ENCODE results near the gene SIGLEC11.
"Not testable (repeated sequence)": the region's sequence is repeated elsewhere in the genome, so short reads cannot be mapped to it uniquely, and the experiment has no call there.

SIGLEC11 gene

GRCh38 chr19:49950956-49951526, 9.9 kb downstream of the SIGLEC11 start:
- DNase-seq = no peak

DNA sequence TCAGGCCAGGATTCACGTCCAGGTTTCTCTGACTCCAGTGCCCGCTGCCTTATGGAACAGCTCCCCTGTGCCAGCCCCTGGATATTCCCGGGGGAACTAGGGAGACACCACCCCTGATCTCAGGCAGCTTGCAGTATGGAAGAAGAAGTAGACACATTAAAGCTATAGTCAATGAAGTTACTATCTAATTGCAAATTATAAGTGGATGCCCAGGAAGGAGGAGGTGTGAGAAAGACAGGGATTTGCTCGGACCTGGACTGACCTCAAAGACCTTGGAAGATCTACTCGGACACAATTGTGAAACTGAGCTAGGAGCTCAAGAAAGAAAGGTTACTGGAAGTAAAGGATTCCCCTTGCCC, 10.4 kb downstream of the SIGLEC11 start:
- DNase-seq = no peak

- DNase-seq = no peak
Measured at GRCh38 chr19:49949742-49950589, 11.0 kb downstream of the SIGLEC11 start.

DNA sequence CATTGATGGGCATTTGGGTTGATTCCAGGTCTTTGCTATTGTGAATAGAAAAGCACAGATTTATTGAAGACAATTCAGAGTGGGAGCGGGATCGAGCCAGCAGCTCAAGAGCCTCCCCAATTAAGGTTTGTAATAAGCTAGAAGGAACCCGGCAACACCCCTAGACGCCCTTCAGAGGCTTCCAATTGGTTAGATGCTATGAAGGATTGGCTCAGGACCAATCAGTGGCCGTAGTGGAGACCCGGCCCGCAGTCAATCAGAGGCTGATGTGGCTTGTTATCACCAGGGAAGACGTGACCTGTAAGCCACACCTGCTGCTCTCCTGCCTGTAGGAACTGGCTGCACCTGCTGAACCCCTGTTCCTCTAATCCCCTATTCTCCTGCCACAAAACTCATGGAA, 14.6 kb downstream of the SIGLEC11 start:
- DNase-seq = no peak

GRCh38 chr19:49944567-49944966, 16.4 kb downstream of the SIGLEC11 start:
- DNase-seq = not testable (repeated sequence)

DNA sequence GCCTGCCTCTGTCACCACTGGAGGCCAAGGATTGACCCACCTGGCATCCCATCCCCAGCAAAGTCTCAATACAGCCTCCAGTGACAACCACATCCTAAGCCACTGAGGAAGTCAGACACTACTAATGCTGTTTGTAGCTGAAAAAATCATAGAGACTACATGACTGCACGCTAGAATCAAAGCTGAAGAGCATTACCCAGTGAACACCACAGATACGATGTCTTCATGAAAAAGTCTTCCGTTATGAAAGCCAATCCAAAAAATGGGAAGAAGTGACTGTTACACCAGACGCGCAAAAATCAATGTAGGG, 20.5 kb downstream of the SIGLEC11 start:
- DNase-seq = no peak

DNA sequence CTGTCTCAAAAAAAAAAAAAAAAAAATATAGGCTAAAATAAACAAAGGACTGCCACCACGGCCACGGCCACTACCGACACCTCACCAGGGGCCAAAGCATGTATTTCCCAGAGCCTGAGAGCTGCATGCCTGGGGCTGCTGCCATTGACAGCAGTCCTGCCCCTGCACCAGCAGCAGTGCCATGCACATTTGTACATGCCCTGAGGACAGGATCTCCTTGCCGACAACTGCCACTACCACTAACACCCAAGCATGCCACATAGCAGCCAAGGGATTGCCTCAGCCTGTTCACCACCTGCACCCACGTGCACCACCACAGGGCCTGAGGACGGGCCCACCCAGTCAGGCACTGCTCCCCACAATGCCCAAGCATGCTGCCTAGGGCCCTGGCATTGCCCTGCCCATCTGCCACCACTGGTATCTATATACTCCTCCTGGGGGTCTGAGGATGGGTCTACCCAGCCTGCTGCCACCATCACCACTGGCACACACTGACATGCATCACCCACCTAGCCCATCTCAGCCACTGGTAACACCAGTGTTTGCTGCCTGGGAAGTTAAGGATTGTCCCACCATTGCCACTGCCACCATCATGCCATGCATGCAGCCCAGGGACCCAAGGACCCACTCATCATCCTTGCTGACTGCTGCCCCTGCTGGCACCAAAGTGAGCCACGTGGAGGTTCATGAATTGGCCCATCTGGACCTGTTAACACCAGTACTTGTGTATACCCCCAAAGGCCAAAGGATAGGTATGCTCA, 21.1 kb downstream of the SIGLEC11 start:
- DNase-seq = no peak

- no peak for DNase-seq
Measured at GRCh38 chr19:49938662-49939061, 22.3 kb downstream of the SIGLEC11 start.

- peak; percentile 75 for DNase-seq
Measured at GRCh38 chr19:49937750-49938381, 23.1 kb downstream of the SIGLEC11 start.

GRCh38 chr19:49936549-49936948, 24.4 kb downstream of the SIGLEC11 start:
- no peak for DNase-seq

DNA sequence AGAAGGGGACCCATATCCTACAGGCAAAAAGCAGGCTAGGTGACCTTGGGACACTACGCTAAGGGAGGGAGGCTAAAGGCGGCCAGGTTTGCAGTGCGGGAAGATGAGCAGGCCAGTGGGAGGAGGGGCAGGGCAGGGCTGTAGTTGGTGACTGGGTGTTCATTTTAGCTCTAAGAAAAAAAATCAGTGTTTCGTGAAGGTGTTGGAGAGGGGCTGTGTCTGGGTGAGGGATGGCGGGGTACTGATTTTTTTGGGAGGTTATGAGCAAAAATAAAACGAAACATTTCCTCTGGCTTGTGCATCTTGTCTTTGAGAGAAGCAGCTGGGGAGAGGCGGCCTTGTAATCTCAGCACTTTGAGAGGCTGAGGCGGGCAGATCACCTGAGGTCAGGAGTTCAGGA, 27.3 kb downstream of the SIGLEC11 start:
- DNase-seq = no peak

DNA sequence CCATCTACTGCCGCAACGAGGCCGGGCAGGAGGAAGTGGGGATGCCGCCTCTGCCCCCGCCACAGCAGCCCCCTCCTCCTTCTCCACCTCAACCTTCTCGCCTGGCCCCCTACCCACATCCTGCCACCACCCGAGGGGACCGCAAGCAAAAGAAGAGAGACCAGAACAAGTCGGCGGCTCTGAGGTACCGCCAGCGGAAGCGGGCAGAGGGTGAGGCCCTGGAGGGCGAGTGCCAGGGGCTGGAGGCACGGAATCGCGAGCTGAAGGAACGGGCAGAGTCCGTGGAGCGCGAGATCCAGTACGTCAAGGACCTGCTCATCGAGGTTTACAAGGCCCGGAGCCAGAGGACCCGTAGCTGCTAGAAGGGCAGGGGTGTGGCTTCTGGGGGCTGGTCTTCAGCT, 28.2 kb downstream of the SIGLEC11 start:
- DNase-seq = peak; percentile 13

DNA sequence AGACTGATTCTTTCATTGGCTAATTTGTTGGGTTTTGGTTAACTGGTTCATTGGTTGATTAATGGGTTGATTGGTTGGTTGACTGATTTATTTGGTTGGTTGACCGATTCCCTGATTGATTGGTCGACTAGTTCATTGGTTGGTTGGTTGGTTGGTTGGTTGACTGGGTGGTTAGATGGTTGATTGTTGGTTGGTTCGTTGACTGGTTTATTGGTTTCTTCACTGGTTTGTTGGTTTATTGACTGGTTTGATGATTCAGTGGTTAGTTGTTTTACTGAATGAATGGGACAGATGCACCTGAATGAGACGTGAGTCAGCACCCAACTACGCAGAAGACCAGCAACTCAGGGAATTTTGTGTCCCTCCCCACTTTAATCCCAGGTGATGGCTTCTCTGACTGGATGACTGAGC, 28.9 kb downstream of the SIGLEC11 start:
- no peak for DNase-seq

- no peak for DNase-seq
Measured at GRCh38 chr19:49931293-49932040, 29.5 kb downstream of the SIGLEC11 start.

DNA sequence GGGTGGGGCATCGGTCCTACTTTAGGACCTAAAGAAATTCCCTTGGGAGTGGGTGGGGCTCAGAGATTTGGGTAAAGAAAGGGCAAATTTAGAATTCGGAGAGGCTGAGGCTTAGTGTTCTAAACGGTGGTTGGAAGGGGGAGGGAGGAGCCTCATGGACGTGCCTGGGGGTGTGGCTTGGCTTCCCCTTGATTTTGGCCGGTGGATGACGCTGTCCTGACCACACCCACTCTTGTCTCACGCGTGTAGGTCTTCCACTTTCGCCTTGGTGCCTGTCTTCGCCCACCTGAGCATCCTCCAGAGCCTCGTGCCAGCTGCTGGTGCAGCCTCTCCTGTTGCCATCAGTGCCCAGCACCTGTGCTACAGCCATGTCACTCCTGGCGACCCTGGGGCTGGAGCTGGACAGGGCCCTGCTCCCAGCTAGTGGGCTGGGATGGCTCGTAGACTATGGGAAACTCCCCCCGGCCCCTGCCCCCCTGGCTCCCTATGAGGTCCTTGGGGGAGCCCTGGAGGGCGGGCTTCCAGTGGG, 30.4 kb downstream of the SIGLEC11 start:
- no peak for DNase-seq

GRCh38 chr19:49929611-49930482, 31.1 kb downstream of the SIGLEC11 start:
- DNase-seq = peak; percentile 91

DNA sequence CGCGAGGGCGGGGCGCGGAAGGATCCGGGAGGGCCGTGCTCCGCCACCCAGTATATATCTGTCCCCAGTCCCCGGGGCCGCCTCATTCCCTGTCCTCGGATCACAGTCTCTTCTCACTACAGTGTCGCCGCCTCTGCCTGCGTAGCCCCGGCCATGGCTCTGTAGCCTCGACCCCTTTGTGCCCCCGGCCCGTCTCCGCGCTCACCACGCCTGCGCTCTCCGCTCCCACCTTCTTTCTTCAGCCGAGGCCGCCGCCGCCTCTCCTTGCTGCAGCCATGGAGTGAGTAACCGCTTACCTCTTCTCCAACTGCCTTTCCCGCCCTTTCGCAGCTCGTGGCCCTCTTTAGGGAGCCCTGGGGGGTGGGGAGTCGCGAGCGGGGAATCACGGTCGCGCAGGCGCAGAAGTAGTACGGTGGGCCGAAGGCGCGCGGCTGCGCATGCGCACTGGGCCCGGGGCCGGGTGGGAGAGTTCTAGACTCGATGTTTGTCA, 31.8 kb downstream of the SIGLEC11 start, which contains the start of the genes ATF5 and NUP62:
Gene ATF5 (plus strand): TSS at position 85 of the 490 bp plus-strand sequence. CDS start 1,646 bp downstream, outside the sequence.
Gene NUP62 (minus strand): TSS at position 384 of the 490 bp plus-strand sequence. CDS start 19,697 bp downstream, outside the sequence.
- peak; percentile 91 for DNase-seq

DNA sequence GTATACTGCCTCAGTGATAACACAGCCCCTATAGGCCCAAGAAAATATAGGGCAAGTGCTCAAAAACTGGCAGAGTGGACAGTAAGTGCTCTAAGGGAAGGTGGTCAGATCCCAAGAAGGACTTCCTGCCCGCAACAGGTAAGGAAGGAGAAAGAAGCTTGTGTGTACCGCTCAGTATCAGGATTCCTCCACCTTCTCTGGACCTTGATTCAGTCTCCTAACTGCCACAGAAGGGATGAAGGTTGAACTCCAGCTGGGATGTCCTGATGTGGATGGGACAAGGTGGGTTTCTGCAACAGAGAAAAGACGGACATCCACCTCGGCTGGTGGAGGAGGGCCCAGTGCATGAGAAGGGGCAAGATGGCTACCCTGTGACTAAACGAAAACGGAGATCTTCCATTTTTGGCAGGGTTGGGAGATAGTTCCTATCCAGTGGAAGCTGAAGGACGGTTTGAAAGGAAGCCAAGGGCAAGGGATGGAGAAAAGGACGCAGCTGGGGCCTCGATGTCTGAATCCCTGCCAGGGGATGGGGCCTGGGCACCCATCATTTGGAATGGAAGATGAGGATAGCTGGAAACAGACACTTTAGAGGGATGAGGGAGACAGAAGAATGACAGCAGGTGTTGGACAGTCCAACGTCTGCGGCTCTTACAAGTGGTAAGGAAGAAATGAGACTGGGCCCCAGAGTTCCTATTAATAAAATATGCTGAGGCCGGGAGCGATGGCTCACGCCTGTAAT, 33.3 kb downstream of the SIGLEC11 start:
- DNase-seq = no peak

DNA sequence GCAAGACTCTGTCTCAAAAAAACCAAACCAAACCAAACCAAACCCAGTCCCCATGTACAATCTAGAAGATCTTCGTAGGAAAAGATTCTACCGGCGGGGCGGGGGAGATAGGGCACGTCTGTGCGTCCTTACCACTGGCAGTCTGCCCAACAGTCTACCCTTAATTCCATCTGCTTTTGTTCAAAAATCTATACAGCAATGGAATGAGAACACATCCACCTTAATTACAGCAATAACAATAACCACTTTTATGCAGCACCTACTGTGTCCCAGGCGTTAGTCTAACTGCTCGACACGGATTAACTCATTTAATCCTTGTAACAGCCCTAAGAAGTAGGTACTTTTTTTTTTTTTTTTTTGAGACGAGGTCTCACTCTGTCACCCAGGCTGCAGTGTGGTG, 34.5 kb downstream of the SIGLEC11 start:
- no peak for DNase-seq

GRCh38 chr19:49925486-49925885, 35.5 kb downstream of the SIGLEC11 start:
- DNase-seq = no peak
